HL-60 (cell line): ENCODE data around the gene ATPAF1.
A peak's percentile ranks its signal among the peaks of the same experiment; 100 is the strongest.

Source experiments
- DNase-seq, 2 experiments: peaks; one replicate each; pipeline ENCODE4 v3.0.0-alpha.2; 2010 to 2020; ENCODE audit warnings: low read depth in 1 of 2, low spot score in 1 of 2
- H3K27ac ChIP-seq: fragments of 250-450 bp; sonication (Bioruptor Pico); replicated peaks from 2 replicates; pipeline ENCODE4 v1.5.1; 2020; ENCODE audit warnings: mild to moderate bottlenecking, moderate library complexity
- H3K27me3 ChIP-seq: fragments of 250-450 bp; sonication (Bioruptor Pico); 2 replicates; pipeline ENCODE4 v1.5.1; 2021; ENCODE audit warnings: mild to moderate bottlenecking, moderate library complexity; ENCODE audit not compliant: insufficient read depth, poor library complexity, severe bottlenecking
- H3K4me3 ChIP-seq: replicated peaks from 2 replicates; pipeline ENCODE4 v1.5.1; 2011; ENCODE audit warnings: mild to moderate bottlenecking, control low read depth, low read length; ENCODE audit not compliant: insufficient read depth
- GABPA ChIP-seq: IDR thresholded peaks from 2 replicates; pipeline ENCODE4 v1.6.1; 2012; ENCODE audit warnings: low read depth
- POLR2AphosphoS5 ChIP-seq: IDR thresholded peaks from 2 replicates; pipeline ENCODE4 v1.6.1; 2012; ENCODE audit warnings: low read depth
- SPI1 ChIP-seq: IDR thresholded peaks from 2 replicates; pipeline ENCODE4 v1.6.1; 2012; ENCODE audit warnings: low read depth, mild to moderate bottlenecking, borderline replicate concordance
- TF ChIP-seq, protein P1 (sequence below): IDR thresholded peaks from 2 replicates; pipeline ENCODE4 v1.6.1; 2012; ENCODE audit warnings: low read depth; ENCODE audit not compliant: insufficient replicate concordance
- TF ChIP-seq, protein P2 (sequence below): IDR thresholded peaks from one replicate; pipeline ENCODE4 v1.5.1; 2011; ENCODE audit warnings: low read length, control low read depth, inconsistent platforms; ENCODE audit not compliant: insufficient read depth

The ATPAF1 gene

DNA sequence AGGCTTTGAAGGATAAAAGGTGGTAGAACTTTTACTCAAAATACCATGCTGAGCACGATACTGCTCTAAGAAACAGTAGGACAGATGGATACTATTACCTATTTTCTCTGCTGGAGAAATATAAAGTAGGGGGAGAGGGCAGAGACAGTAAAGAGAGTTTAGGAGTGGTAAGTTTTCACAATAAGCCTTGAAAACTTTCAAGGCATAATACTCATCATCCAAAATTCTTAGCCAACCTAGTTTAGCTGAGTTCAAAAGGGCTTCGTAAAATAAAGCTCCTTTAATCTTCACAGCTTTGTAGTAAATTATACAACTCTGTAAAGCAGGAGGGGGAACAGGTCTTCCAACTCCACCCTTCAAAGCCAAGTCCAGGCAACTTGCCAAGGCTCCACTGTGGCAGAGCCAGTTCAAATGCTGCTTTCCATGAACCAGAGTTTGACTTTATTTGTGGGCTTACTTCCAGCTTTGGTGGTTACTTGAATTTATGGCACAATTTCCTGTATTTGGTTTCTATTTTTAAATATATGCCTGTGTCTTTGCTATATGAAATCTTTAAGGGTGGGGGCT is 19.0 kb upstream of the ATPAF1 start:
- Histone ChIP-seq H3K4me3 (no peak overlapping the region), H3K27me3 (no peaks in the 10 kb centered on the region), H3K27ac (no peak overlapping the region)
- no peak for TF ChIP-seq POLR2AphosphoS5
- TF ChIP-seq, protein P1, sequence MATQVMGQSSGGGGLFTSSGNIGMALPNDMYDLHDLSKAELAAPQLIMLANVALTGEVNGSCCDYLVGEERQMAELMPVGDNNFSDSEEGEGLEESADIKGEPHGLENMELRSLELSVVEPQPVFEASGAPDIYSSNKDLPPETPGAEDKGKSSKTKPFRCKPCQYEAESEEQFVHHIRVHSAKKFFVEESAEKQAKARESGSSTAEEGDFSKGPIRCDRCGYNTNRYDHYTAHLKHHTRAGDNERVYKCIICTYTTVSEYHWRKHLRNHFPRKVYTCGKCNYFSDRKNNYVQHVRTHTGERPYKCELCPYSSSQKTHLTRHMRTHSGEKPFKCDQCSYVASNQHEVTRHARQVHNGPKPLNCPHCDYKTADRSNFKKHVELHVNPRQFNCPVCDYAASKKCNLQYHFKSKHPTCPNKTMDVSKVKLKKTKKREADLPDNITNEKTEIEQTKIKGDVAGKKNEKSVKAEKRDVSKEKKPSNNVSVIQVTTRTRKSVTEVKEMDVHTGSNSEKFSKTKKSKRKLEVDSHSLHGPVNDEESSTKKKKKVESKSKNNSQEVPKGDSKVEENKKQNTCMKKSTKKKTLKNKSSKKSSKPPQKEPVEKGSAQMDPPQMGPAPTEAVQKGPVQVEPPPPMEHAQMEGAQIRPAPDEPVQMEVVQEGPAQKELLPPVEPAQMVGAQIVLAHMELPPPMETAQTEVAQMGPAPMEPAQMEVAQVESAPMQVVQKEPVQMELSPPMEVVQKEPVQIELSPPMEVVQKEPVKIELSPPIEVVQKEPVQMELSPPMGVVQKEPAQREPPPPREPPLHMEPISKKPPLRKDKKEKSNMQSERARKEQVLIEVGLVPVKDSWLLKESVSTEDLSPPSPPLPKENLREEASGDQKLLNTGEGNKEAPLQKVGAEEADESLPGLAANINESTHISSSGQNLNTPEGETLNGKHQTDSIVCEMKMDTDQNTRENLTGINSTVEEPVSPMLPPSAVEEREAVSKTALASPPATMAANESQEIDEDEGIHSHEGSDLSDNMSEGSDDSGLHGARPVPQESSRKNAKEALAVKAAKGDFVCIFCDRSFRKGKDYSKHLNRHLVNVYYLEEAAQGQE = no peak
- no peak for TF ChIP-seq SPI1
- TF ChIP-seq, protein P2, sequence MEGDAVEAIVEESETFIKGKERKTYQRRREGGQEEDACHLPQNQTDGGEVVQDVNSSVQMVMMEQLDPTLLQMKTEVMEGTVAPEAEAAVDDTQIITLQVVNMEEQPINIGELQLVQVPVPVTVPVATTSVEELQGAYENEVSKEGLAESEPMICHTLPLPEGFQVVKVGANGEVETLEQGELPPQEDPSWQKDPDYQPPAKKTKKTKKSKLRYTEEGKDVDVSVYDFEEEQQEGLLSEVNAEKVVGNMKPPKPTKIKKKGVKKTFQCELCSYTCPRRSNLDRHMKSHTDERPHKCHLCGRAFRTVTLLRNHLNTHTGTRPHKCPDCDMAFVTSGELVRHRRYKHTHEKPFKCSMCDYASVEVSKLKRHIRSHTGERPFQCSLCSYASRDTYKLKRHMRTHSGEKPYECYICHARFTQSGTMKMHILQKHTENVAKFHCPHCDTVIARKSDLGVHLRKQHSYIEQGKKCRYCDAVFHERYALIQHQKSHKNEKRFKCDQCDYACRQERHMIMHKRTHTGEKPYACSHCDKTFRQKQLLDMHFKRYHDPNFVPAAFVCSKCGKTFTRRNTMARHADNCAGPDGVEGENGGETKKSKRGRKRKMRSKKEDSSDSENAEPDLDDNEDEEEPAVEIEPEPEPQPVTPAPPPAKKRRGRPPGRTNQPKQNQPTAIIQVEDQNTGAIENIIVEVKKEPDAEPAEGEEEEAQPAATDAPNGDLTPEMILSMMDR = no peak
- TF ChIP-seq GABPA = no peak
- peak; percentile 13 to 45 for DNase-seq

DNA sequence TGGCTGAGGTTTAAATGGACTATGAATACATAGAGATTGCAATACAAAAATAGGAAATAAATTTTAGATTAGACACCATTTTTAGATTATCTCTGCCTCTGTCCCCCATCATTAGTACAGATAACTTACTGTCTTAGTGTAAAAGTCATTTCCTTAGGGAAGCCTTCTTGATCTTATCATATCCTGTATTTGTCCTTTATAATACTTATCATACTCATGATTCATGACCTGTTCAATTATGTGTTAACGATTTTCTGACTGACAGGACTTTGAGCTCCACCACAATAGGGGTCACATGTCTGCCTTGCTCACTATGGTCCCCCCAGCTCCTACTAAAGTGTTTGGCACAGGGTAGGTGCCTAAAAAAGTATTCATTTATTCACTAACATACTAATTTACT is 18.1 kb upstream of the ATPAF1 start:
- no peak overlapping the region for H3K4me3 ChIP-seq
- no peak overlapping the region for H3K27ac ChIP-seq
- TF ChIP-seq, protein P1 = no peak
- no peak for TF ChIP-seq SPI1
- no peak for TF ChIP-seq POLR2AphosphoS5
- no peak for TF ChIP-seq GABPA
- DNase-seq = no peak
- no peaks in the 10 kb centered on the region for H3K27me3 ChIP-seq

DNA sequence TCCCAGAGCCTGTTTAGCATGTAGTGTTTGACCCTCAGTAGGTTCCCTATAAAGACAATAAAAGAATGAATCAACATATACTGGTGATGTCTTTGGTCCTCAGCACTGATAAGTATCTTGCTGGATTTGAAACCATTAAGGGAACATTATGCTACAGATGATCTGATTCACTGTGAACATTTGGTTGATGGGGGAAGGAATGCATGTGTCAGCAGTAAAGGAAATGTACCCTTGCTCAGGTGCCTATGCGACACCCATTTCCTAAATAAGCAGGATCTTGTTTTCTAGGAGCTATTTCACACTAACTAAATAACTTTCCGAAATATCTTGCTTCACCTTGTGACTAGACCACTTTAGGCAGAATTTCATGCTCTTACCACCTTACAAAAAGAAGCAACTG is 16.5 kb upstream of the ATPAF1 start:
- Histone ChIP-seq H3K4me3 (no peak overlapping the region), H3K27ac (no peak overlapping the region), H3K27me3 (no peaks in the 10 kb centered on the region)
- TF ChIP-seq, protein P1 = no peak
- TF ChIP-seq GABPA (no peak), POLR2AphosphoS5 (no peak)
- DNase-seq = no peak

DNA sequence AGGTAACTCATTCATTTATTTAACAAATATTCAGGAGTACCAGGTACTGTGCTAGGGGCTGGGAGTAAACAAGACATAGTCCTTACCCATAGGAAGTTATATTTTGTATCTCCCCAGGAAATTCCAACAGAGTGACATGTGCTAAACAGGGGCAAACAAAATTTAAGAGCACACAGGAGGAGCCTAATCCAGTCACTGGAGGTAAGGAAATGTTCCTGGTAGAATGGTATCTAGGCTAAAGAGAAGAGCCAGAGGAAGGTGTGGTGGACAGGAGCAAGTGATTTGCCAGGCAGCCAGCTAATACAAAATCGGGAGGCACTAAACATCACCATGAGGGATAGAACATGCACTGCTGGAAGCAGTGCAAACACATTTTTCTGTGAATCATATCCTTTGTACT is 13.9 kb upstream of the ATPAF1 start:
- TF ChIP-seq POLR2AphosphoS5 (no peak), SPI1 (no peak)
- no peak for DNase-seq
- H3K4me3 ChIP-seq = no peak overlapping the region
- H3K27me3 ChIP-seq = no peaks in the 10 kb centered on the region
- H3K27ac ChIP-seq = no peak overlapping the region
